Endothelial cell of umbilical vein (primary cell): ENCODE data around the gene POLA1. TPM values are rescaled to one million over a fixed set of nuclear protein-coding genes. Genes with fewer than 3 reads are reported as not detected.
"Not testable (repeated sequence)": the region's sequence is repeated elsewhere in the genome, so short reads cannot be mapped to it uniquely, and the experiment has no call there.

Experiments
- BruUV-seq: library from RNA; stranded (reverse); fragments of 400-500 nt; replicated peaks from 2 replicates; lab custom pipeline; 2021; lab: Mats Ljungman, UMichigan
- CTCF ChIA-PET: fragments of 300-600, 350-600 bp; sonication (Branson Sonifier 250); formaldehyde crosslinking; loops from one replicate; lab custom pipeline; 2021; ENCODE audit warnings: antibody characterized with exemption, inconsistent platforms; lab: Charles Lee
- POLR2A ChIA-PET: fragments of 300-600, 350-600 bp; sonication (Branson Sonifier 250); formaldehyde crosslinking; loops from one replicate; lab custom pipeline; 2021; ENCODE audit warnings: antibody characterized with exemption, inconsistent platforms; lab: Charles Lee
- DNase-seq: peaks from one replicate; pipeline ENCODE4 v3.0.0-alpha.2; 2011; ENCODE audit warnings: low read depth, low spot score
- FAIRE-seq: peaks from 2 replicates; lab custom pipeline; 2011; peaks lifted over from hg19 to GRCh38; lab: Jason Lieb, UNC
- H2AFZ ChIP-seq: 2 replicates; pipeline ENCODE4 v1.6.0; 2012; ENCODE audit warnings: low read depth, low read length, control low read depth, inconsistent platforms
- H3K27ac ChIP-seq: 2 replicates; pipeline ENCODE4 v1.5.1; 2011; ENCODE audit warnings: low read depth, mild to moderate bottlenecking, control low read depth, low read length, moderate library complexity; ENCODE audit not compliant: insufficient read depth
- H3K27me3 ChIP-seq, 2 experiments: 2 replicates each; pipeline versions ENCODE4 v1.6.0 to v1.6.1; 2011; ENCODE audit warnings: low read length in 2 of 2, mixed read lengths in 1 of 2; ENCODE audit not compliant: control insufficient read depth in 2 of 2, insufficient read depth in 2 of 2
- H3K36me3 ChIP-seq, 2 experiments: 2 replicates in 1 of 2; 3 replicates in 1 of 2; pipeline ENCODE4 v1.5.1; 2011; ENCODE audit warnings: low read length in 2 of 2, mild to moderate bottlenecking in 1 of 2, moderate library complexity in 1 of 2; ENCODE audit not compliant: control insufficient read depth in 2 of 2, insufficient read depth in 2 of 2; ENCODE audit errors: extremely low read depth in 1 of 2
- H3K4me1 ChIP-seq: 3 replicates; pipeline ENCODE4 v1.5.1; 2011; ENCODE audit warnings: mild to moderate bottlenecking, low read length; ENCODE audit not compliant: control insufficient read depth, insufficient read depth; ENCODE audit errors: extremely low read depth
- H3K4me2 ChIP-seq: 2 replicates; pipeline ENCODE4 v1.6.1; 2011; ENCODE audit warnings: low read length, control low read depth, mixed read lengths; ENCODE audit not compliant: insufficient read depth
- H3K4me3 ChIP-seq, 3 experiments: fragments of 200-600 bp in 1 of 3; sonication (generic), shearing (Covaris generic) in 1 of 3; replicated peaks in 1 of 3; 2 replicates each; pipeline ENCODE4 v1.5.1; 2011 to 2016; ENCODE audit warnings: control low read depth in 3 of 3, low read length in 3 of 3, mild to moderate bottlenecking in 2 of 3, inconsistent platforms in 1 of 3, low read depth in 1 of 3, moderate library complexity in 1 of 3; ENCODE audit not compliant: insufficient read depth in 1 of 3
- H3K79me2 ChIP-seq: 2 replicates; pipeline ENCODE4 v1.6.0; 2012; ENCODE audit warnings: low read length, inconsistent platforms; ENCODE audit not compliant: control insufficient read depth, insufficient read depth
- H3K9ac ChIP-seq: replicated peaks from 2 replicates; pipeline ENCODE3; 2011; ENCODE audit warnings: low read length, control low read depth; ENCODE audit not compliant: insufficient read depth; ENCODE audit errors: extremely low read depth
- H3K9me1 ChIP-seq: replicated peaks from 3 replicates; pipeline ENCODE4 v1.6.0; 2011; ENCODE audit warnings: mild to moderate bottlenecking, low read length; ENCODE audit not compliant: control insufficient read depth, insufficient read depth; ENCODE audit errors: extremely low read depth
- H3K9me3 ChIP-seq: replicated peaks from 2 replicates; pipeline ENCODE4 v1.5.1; 2012; ENCODE audit warnings: low read length, inconsistent platforms; ENCODE audit not compliant: control insufficient read depth, insufficient read depth
- H4K20me1 ChIP-seq: replicated peaks from 2 replicates; pipeline ENCODE3; 2011; ENCODE audit warnings: mild to moderate bottlenecking, low read length; ENCODE audit not compliant: control insufficient read depth, insufficient read depth; ENCODE audit errors: extremely low read depth
- EZH2 ChIP-seq: IDR thresholded peaks from 2 replicates; pipeline ENCODE4 v1.6.1; 2012; ENCODE audit warnings: borderline replicate concordance, low read depth, mild to moderate bottlenecking, moderate library complexity, low read length, inconsistent platforms; ENCODE audit not compliant: severe bottlenecking
- FOS ChIP-seq: IDR thresholded peaks from 2 replicates; pipeline ENCODE4 v1.6.1; 2011; ENCODE audit warnings: mild to moderate bottlenecking, low read length, moderate library complexity, borderline replicate concordance; ENCODE audit not compliant: insufficient read depth
- GATA2 ChIP-seq: IDR thresholded peaks from 2 replicates; pipeline ENCODE4 v1.7.0; 2011; ENCODE audit warnings: low read depth, mild to moderate bottlenecking, moderate library complexity, mixed read lengths, low read length; ENCODE audit not compliant: insufficient read length, insufficient read depth
- JUN ChIP-seq: IDR thresholded peaks from 2 replicates; pipeline ENCODE4 v1.6.1; 2011; ENCODE audit warnings: borderline replicate concordance, low read depth; ENCODE audit not compliant: insufficient read length, insufficient read depth
- MYC ChIP-seq: IDR thresholded peaks from one replicate; pipeline ENCODE4 v1.6.1; 2011; ENCODE audit warnings: mild to moderate bottlenecking, low read depth, low read length
- POLR2A ChIP-seq: IDR thresholded peaks from 2 replicates; pipeline ENCODE4 v1.6.1; 2012; ENCODE audit warnings: low read depth, mild to moderate bottlenecking, control low read depth, low read length
- POLR2AphosphoS5 ChIP-seq: IDR thresholded peaks from 2 replicates; pipeline ENCODE4 v1.6.1; 2012; ENCODE audit warnings: low read depth, mild to moderate bottlenecking, control low read depth, low read length, moderate library complexity; ENCODE audit not compliant: insufficient read depth
- dilution Hi-C: fragments of 300-500 bp; cut with MboI; formaldehyde crosslinking; loops from one replicate; pipeline ENCODE4 v1.15.0; 2019; ENCODE audit warnings: low sequenced_read_pairs; ENCODE audit not compliant: extremely low pct_ligation_motif_present
- intact Hi-C: fragments of 100-400 bp; cut with micrococcal nuclease; formaldehyde crosslinking; loops from one replicate; pipeline ENCODE4 v1.10.0; 2022
- polyA plus RNA-seq, 4 experiments: library from polyadenylated mRNA; depleted of rRNA in 3 of 4; stranded (reverse) in 3 of 4; unstranded in 1 of 4; fragments of >200 nt; gene quantifications; 2 replicates each; pipeline versions ENCODE4 v1.2.1 to v1.2.3, GENCODE V29; 2011 to 2012; ENCODE audit warnings: missing spikeins in 1 of 4
- total RNA-seq: library from RNA; stranded (reverse); gene quantifications from 2 replicates; pipeline ENCODE4 v1.2.3, GENCODE V29; 2021
- TF ChIP-seq, protein P1 (sequence below), 2 donors: IDR thresholded peaks; 1 replicate in 1 of 2; 2 replicates in 1 of 2; pipeline ENCODE4 v1.5.1; 2011; ENCODE audit warnings: low read length in 2 of 2, mild to moderate bottlenecking in 2 of 2, moderate library complexity in 2 of 2, control low read depth in 1 of 2, inconsistent platforms in 1 of 2, low read depth in 1 of 2; ENCODE audit not compliant: insufficient read depth in 1 of 2; ENCODE audit errors: extremely low read depth in 1 of 2
- TF ChIP-seq, protein P2 (sequence below): IDR thresholded peaks from 2 replicates; pipeline ENCODE4 v1.6.1; 2011; ENCODE audit not compliant: insufficient read depth, insufficient read length

The POLA1 gene
- total and polyA plus RNA-seq, 2 donors (not counting 3 experiments of a cell fraction or from before 2014, with no cell fraction given) = 1.8 to 18.6 TPM

DNA sequence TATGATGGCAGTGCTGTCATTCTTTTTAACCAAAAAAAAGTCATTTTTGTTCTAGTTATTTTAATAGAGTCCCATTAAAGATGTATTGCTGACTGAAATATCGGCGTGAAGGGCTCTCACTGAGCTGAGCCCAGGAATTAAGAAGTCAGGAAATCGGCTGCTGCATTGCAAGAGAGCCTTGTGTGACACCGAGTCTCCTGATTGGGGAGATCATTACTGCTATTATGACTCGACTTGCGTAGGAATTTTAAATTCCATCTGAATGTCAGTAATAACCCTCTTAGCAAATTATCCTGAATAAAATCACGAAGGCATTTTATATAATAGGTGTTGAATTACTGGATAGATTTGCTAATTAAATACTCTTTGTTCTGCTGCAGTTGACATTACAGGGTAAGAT, 111.5 kb downstream of the POLA1 start:
- intact Hi-C loops = no loop called here

DNA sequence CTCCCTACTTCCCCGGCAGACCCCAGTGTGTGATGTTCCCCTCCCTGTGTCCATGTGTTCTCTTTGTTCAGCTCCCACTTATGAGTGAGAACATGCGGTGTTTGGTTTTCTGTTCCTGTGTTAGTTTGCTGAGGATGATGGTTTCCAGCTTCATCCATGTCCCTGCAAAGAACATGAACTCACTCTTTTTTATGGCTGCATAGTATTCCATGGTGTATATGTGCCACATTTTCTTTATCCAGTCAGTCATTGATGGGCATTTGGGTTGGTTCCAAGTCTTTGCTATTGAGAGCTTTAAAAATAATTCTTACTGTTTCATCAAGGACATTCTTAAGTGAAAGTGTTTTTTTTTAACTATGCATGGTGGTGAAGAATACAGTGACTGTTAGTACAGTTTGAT, 126.1 kb downstream of the POLA1 start:
- H3K9me3 ChIP-seq, intact Hi-C loops, POLR2A ChIA-PET, H3K9ac ChIP-seq, dilution Hi-C loops, H3K36me3 ChIP-seq, BruUV-seq, H2AFZ ChIP-seq, H3K4me2 ChIP-seq, H3K79me2 ChIP-seq, H3K4me1 ChIP-seq, H3K9me1 ChIP-seq, DNase-seq, H3K4me3 ChIP-seq, H3K27ac ChIP-seq, H4K20me1 ChIP-seq, H3K27me3 ChIP-seq: not testable (repeated sequence)
- CTCF ChIA-PET = interaction anchor here (2.7 kb wide), 1 partner anchor 19 kb away, joined by 11 read pairs; no protein-coding TSS in a partner anchor
- FAIRE-seq = peak; percentile 50

More for the DNA sequence above, 111.5 kb downstream of the POLA1 start:
- POLR2A ChIA-PET = no interaction called here
- Histone ChIP-seq H3K9me1 (no peaks in the 10 kb centered on the region), H3K4me1 (no peaks in the 10 kb centered on the region), H3K79me2 (no peaks in the 10 kb centered on the region), H4K20me1 (no peaks in the 10 kb centered on the region), H3K27me3 (no peaks in the 10 kb centered on the region), H3K9ac (no peak overlapping the region), H3K4me3 (no peak overlapping the region), H2AFZ (no peak overlapping the region), H3K9me3 (no peaks in the 10 kb centered on the region), H3K4me2 (no peak overlapping the region), H3K36me3 (no peaks in the 10 kb centered on the region), H3K27ac (no peak overlapping the region)
- DNase-seq (no peak), FAIRE-seq (no peak)
- no peak for TF ChIP-seq FOS
- TF ChIP-seq EZH2 = no peak
- no peak for TF ChIP-seq POLR2AphosphoS5
- TF ChIP-seq, protein P1, sequence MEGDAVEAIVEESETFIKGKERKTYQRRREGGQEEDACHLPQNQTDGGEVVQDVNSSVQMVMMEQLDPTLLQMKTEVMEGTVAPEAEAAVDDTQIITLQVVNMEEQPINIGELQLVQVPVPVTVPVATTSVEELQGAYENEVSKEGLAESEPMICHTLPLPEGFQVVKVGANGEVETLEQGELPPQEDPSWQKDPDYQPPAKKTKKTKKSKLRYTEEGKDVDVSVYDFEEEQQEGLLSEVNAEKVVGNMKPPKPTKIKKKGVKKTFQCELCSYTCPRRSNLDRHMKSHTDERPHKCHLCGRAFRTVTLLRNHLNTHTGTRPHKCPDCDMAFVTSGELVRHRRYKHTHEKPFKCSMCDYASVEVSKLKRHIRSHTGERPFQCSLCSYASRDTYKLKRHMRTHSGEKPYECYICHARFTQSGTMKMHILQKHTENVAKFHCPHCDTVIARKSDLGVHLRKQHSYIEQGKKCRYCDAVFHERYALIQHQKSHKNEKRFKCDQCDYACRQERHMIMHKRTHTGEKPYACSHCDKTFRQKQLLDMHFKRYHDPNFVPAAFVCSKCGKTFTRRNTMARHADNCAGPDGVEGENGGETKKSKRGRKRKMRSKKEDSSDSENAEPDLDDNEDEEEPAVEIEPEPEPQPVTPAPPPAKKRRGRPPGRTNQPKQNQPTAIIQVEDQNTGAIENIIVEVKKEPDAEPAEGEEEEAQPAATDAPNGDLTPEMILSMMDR (IDR thresholded peaks at IDR 0.05; ENCODE audit: extremely low read depth in 1 of 2, insufficient read depth in 1 of 2, low read depth in 1 of 2, low read length in 2 of 2) = no peak
- TF ChIP-seq MYC = no peak
- no peak for TF ChIP-seq GATA2
- no peak for TF ChIP-seq JUN
- TF ChIP-seq, protein P2, sequence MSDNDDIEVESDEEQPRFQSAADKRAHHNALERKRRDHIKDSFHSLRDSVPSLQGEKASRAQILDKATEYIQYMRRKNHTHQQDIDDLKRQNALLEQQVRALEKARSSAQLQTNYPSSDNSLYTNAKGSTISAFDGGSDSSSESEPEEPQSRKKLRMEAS = no peak
- TF ChIP-seq POLR2A = no peak
- dilution Hi-C loops = no loop called here
- BruUV-seq = no TSS peak
- CTCF ChIA-PET = no interaction called here
